Subcutaneous adipose tissue (tissue), 4 donors: ENCODE results near the gene ARAP2. TPM values are rescaled to one million over a fixed set of nuclear protein-coding genes. Genes with fewer than 3 reads are reported as not detected.

Experiments used
- total RNA-seq, 4 donors: library from RNA; depleted of rRNA; stranded (reverse); fragments of >200 nt; gene quantifications; one replicate each; pipeline ENCODE4 v1.1.0, GENCODE V29; 2016
- TF ChIP-seq, protein P1 (sequence below): fragments of 450-650 bp; IDR thresholded peaks from one replicate; pipeline ENCODE4 v1.5.1; 2016; ENCODE audit warnings: low read depth, mild to moderate bottlenecking, control low read depth, antibody characterized with exemption, moderate library complexity

ARAP2 gene
- total RNA-seq, 4 donors from 2014 or later = 23.6 to 60.8 (median 34.4) TPM

DNA sequence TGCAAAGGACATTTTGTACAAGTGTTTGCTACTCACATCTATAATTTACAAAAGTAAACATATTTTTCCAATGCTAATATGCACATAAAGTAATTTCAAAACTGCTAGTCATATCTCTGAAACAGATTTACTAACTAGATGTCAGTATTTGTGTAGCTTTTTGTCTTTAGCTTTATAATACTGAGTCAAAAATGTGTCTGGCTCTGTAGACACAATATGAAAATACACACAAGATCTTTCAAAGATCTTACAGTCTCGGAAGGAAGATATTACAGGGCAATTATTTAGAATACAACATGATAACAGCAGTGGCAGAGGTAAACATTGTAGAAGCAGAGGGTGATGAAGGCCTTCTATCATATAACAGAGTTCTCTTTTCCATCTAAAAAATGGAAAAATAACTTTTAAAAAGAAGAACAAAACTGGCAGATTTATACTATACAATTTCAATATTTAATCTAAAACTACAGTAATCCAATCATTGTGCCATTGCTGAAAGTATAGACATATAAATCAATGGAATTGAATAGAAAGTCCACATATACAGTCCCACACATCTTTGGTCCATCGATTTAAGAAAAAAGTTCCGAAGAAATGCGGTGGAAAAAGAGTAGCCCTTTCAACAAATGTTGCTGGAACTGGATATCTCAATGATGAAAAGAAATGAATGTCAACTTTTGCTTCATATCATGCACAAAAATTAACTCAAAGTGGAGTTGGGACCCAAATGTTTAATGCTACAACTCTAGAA, 29.4 kb downstream of the ARAP2 start:
- TF ChIP-seq, protein P1, sequence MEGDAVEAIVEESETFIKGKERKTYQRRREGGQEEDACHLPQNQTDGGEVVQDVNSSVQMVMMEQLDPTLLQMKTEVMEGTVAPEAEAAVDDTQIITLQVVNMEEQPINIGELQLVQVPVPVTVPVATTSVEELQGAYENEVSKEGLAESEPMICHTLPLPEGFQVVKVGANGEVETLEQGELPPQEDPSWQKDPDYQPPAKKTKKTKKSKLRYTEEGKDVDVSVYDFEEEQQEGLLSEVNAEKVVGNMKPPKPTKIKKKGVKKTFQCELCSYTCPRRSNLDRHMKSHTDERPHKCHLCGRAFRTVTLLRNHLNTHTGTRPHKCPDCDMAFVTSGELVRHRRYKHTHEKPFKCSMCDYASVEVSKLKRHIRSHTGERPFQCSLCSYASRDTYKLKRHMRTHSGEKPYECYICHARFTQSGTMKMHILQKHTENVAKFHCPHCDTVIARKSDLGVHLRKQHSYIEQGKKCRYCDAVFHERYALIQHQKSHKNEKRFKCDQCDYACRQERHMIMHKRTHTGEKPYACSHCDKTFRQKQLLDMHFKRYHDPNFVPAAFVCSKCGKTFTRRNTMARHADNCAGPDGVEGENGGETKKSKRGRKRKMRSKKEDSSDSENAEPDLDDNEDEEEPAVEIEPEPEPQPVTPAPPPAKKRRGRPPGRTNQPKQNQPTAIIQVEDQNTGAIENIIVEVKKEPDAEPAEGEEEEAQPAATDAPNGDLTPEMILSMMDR = no peak

DNA sequence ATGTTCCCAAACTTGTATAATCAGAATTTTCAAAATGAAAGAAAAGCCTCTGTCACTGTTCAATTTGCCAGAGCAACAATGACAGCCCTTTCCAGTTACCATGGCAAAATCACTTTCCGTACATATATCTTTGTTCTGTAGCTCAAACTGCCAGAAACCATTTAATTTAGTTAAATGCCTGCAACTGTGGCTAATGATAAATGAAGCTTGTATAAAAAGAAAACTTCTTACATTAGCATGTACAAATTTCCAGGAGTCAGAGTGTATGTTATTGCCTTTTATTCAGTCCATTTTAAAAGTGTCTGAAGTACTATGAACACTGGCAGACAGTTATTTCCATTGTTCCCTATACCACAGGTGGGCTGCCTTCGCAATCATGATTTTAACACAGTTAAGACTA, 30.3 kb downstream of the ARAP2 start:
- TF ChIP-seq, protein P1 = no peak

DNA sequence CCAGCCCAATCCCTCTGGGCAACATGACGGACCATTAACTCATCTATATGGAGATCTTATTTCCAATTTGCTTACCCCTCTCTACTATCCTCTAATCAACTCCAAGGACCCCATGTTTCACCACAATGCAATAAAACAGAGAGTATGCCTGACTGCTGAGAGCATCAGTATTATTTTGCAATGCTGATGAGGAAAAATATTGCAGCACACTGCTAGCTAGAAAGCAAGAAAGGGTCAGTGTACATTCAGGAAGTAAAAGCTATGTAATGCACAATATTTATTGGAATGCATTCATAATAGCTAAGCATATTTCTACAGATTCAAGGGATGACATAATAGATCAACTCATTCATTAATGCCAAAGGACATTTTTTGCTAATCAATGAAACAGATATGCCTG, 33.2 kb downstream of the ARAP2 start:
- TF ChIP-seq, protein P1 = no peak

DNA sequence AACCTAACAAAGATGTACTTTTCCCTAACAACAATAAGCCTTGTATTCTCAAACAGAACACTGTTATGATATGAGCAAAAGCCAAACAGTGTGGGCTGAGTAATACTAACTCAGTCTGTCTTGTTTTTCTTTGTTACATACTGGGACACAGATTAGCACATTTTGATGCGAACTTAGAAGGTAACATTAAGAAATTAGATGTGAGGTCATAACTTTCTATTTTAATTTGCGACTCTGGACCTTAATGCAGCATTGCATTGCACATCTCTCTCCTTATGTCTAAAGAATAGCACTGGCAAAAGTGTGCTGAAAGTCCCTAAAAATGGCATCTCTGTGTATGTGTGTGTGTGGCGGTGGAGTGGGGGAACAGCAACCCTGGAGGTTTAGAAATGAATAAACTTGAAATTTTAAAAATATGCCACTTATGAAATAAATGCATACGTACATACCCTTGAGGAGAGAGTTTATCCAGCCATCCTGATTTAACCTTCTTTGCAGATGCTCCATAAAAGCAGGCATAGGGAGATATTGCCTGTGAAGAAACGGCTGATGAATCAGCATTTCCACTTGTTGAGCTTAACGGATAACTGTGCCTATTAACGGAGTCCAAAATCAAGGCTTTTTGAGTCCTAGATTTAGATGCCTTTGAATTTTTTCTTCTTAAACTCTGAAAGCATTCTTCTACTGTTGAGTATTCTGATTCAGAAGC, 34.2 kb downstream of the ARAP2 start:
- TF ChIP-seq, protein P1 = no peak

DNA sequence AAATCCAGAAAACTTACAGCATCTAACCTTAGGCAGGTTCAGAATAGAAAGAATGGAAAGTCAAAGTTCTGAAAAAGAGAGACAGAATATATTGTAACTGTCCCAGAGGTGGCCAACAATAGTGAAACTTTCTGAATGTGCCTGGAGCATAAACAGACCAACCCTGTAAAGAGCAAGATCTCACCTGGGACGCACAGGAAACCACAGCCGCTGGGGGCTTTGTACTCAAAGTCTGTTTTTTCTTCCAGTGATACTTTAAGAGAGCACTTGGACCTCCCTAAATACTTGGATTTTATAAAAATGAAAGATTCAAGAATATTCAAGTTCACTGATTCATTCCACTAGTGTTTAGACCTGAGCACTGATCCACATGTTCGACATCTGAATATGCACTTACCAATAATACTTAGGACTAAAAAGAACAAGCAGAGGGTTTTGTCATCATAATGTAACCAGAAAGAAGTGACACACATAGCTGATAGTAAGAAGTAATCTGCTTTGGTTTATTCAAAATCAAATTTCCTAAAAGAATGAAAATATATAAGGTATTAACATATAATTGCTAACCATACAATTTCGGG, 35.3 kb downstream of the ARAP2 start:
- TF ChIP-seq, protein P1 = no peak

DNA sequence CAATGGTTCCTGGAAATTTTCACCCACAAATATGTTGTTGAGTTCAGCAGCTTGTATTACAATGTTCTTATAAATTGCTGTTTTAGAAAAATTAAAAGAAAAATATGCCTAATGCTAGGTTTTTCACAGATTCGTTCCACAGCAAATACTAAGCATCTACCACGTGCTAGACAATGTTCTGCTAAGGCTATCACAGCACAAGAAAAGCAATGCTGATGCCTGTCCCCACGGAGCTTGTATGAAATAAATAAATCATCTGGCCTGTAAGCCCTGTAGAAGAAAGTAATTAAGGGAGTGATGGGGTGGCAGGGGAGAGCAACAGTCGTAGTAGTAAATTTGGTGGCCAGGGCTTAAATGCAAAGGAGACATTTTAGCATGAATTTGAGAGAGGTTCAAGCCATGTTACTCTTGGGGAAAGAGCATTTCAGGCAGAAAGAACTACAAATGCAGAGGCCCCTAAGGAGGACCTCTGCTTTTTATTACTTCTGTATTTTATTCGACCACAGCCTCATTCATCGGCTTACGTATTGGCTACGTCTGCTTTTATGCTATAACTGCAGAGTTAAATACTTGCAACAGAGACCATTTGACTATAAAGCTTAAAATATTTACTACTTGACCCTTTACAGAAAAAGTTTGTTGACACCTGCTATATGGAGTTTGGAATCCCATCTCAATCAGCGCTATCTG, 36.3 kb downstream of the ARAP2 start:
- TF ChIP-seq, protein P1 = no peak

DNA sequence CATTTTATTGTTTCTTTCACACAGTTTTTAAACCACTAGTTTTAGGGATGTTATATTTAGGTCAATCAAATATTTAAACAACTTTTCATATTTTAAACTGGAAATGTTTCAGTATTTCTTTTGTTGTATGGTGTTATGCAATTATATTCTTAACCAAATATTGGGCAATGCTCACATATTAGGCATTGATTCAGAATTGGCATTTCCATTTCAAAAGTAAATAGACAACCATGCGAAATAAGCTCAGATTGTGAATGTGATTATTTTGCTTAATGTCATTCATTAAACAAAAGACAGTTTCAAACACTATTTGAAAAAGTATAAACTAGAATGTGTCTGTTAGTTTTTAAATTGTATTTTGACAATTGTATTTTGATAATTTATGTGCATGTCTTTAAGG, 36.9 kb downstream of the ARAP2 start:
- TF ChIP-seq, protein P1 = no peak
